DMS 273 (cell line): ENCODE measurements around the gene SNRPA1.
"Not testable (repeated sequence)": the region's sequence is repeated elsewhere in the genome, so short reads cannot be mapped to it uniquely, and the experiment has no call there.

ENCODE experiments used
- DNase-seq: peaks from one replicate; lab custom pipeline; 2025; ENCODE audit not compliant: unreplicated experiment; lab: John Stamatoyannopoulos, UW

Gene SNRPA1

DNA sequence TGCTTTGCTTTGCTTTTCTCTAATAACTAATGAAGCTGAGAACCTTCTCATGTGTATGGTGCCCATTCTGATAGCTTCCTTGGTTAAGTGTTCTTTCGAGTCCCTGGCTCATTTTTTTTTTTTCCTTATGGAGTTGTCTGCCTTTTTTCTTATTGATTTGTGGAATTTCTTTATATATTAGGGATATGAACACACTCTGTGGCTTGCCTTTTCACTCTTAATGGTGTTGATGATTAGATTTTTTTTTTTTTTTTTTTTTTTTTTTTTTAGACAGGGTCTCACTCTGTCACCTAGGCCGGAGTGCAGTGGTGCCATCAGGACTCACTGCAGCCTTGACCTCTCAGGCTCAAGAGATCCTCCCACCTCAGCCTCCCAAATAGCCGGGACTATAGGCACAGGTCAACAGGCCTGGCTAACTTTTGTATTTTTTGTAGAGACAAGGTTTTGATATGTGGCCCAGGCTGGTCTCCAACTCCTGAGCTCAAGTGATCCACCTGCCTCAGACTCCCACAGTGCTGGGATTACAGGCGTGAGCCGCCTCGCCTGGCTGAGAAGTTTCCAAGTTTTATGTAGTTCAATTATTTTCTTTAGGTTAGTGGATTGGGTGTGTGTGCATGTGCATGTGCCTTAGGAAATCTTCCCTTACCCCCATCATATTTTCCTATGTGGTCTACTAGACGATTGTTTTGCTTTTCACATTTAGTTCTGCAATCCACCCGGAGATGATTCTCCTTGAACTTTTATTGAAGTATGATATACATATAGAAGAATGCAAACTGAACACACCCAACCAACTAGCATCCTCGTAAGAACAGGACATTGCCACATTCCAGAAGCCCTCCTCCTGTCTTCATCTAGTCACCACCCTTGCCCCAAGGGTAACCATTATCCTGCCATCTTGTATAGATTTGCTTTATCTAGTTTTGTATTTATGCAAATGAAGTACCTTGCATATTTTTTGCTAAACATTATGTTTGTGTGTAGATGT, 1.7 kb upstream of the SNRPA1 start:
- no peak for DNase-seq

DNA sequence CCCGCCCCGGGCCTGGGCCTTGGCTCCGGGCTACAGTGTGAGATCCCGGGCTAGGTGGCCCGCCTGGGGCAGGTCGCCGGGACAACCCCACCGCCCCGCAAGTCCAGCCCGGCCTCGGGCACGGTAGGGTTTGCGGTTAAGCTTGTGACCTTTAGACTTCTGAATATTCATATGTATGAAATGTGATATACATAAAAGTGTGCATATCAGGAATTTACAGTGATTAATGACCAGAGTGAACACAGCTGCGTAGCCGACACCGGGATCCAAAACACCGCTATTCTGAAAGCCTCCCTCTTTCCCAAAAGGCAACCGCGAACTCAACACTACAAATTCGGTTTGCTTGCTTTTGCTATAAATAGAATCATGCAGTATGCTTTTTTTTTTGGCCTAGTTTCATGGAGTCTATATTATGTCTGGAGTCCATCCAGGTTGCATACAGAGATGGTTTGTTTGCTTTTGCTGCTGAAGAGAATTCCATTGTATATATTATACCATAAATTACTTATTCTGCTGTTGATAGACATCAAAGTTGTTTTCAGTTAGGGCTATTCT, 636 bp upstream of the SNRPA1 start:
- peak; percentile 49 for DNase-seq

GRCh38 chr15:101293122-101293521, 1.9 kb downstream of the SNRPA1 start:
- no peak for DNase-seq

GRCh38 chr15:101288905-101289513, 6.0 kb downstream of the SNRPA1 start:
- DNase-seq: peak; percentile 73

GRCh38 chr15:101287342-101287741, 7.7 kb downstream of the SNRPA1 start:
- not testable (repeated sequence) for DNase-seq

DNA sequence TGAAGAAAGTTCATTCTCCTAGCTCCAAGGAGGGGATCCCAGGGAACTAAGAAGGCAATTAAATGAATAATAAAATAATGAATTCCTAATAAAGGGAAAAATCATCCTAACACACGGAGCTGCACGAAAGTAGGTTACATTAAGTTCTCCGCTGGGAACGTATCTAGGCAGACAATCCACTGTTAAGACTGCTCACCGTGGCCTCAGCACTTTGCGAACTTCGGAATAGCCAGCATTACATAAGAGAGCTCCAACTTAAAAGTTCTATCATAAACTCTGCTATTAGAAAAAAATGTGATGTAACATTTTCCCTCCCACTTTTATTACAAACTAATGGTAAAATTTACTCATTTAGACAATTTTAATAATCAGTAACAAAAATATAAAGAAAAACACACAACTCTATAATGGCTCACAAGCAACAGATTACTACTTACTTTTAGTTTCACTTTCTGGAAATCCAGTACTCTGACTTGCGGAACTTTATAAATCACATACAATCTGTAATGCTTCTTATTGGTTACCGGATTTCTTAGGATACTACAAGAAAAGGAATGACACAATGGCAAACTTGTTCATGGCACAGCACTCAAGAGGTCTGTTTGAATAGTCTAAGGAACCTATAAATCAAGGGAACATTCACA, 8.5 kb downstream of the SNRPA1 start:
- no peak for DNase-seq

DNA sequence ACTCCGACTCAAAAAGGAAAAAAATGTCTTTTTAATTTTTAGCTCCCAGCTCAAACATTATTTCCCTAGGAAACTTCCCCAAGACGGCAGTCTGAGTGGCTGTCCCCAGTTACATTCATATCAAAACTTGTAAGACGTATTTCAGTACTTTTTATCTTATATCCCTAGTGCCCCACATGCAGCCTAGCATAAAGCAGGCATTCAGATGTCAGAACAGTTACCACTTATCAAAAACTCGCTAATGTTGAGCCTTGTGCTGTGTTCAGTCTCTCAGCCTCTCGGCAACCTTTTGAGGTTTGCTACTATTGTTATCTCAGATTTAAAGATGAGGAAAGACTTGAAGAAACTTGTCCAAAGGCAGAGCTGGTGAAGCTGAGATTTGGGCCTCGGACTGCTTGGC, 11.1 kb downstream of the SNRPA1 start:
- no peak for DNase-seq

- no peak for DNase-seq
Measured at GRCh38 chr15:101280007-101280406, 15.0 kb downstream of the SNRPA1 start.

DNA sequence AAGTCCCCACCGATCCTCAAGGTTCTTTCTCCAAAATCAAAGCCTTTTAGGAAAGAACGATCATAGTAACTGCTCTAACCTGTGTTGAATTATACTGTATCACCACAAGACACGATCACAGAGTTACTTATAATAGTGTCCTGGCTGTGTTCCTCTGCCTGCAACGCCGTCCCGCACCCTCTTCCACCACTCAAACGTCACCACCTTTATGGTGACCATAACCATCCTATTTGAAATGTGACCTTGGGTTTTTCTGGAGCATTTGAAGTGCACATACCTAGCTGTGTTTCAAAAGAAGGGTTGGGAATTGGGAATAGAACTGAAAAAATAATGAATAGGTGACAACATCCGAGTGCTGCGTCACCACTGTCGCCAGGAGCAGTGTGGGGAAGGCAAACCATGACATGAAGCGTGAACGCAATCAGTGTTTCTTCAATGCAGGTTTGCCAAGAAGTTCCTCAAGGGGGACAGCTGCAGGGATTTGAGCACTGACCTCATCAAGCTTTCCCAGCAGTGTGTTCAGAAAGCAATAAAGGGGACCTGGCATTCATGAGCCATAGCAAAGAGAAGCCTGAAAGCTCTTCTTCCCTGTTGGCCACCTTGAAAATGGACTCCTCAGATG, 17.0 kb downstream of the SNRPA1 start:
- DNase-seq: peak; percentile 54

- DNase-seq: peak; percentile 94
Measured at GRCh38 chr15:101277038-101277822, 17.8 kb downstream of the SNRPA1 start, which contains the start of gene SELENOS. TSS of gene SELENOS (minus strand) at chr15:101277485. CDS start at chr15:101277417, 68 bp downstream.

DNA sequence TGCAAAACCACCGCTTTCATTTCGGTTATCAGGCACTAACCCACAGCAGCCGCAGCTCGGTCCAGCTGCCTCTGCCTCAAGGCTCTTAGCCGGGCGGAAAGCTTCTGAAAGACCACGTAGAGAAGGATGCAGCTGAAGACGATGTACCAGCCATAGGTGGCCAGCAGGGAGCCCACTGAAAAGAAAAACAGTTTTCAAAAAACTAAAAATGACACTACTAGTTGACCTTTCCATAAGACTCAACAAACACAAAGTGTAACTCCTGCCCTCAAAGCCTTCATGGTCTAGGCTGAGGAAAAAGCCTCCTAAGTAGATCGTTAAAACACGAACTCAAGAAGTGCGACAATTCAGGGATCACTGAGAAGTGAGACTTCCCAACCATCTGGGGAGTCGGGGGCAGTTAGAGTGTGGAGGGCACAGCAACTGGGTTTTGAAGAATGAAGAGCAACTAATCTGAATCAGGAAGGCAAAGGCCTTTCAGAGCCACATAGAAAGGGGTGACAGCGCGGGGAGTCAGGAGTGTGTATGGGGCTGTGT, 18.5 kb downstream of the SNRPA1 start:
- DNase-seq: peak; percentile 49

DNA sequence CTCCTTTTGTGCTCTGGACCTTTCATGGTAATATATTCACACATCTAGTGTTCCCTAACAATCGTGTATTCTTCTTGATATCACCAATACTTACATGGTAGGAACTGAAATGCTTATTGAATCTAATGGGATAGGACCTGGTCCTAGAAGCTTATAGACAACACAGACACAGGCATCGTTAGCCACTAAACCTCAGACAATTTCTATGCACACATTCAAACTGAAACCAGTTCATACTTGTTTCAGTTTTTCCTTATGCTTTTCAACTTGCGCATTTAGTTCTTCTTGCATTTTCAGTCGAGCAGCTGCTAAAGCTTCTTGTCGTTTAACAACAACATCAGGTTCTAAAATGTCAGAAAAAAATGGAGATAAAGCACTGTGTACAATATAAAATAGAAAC, 20.0 kb downstream of the SNRPA1 start:
- DNase-seq: no peak

- no peak for DNase-seq
Measured at GRCh38 chr15:101273534-101273933, 21.5 kb downstream of the SNRPA1 start.

GRCh38 chr15:101272584-101272983, 22.5 kb downstream of the SNRPA1 start:
- no peak for DNase-seq

GRCh38 chr15:101269479-101270223, 25.4 kb downstream of the SNRPA1 start:
- DNase-seq: peak; percentile 14

GRCh38 chr15:101267320-101268104, 27.5 kb downstream of the SNRPA1 start:
- no peak for DNase-seq

GRCh38 chr15:101266787-101267186, 28.3 kb downstream of the SNRPA1 start:
- no peak for DNase-seq

DNA sequence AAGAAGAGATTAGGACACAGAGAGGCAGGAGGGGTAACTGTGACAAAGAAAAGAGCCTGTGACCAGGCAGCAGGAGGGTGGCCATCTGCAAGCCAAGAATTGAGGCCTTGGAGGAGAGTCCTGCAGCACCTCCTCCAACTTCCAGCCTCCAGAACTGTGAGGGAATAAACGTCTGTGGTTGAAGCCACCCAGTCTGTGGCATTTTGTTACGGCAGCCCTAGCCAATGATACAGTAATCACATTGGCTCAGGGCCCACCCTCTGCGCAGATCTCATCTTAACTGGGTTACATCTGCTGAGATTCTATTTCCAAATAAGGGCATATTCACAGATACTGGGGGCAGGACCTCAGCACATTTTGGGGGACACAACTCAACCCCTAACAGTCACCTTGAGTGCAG, 29.0 kb downstream of the SNRPA1 start:
- DNase-seq: peak; percentile 3
